ENCODE data around the gene DCUN1D4.
A peak's percentile ranks its signal among the peaks of the same experiment; 100 is the strongest.
"Not testable (repeated sequence)": the region's sequence is repeated elsewhere in the genome, so short reads cannot be mapped to it uniquely, and the experiment has no call there.

DCUN1D4 gene

DNA sequence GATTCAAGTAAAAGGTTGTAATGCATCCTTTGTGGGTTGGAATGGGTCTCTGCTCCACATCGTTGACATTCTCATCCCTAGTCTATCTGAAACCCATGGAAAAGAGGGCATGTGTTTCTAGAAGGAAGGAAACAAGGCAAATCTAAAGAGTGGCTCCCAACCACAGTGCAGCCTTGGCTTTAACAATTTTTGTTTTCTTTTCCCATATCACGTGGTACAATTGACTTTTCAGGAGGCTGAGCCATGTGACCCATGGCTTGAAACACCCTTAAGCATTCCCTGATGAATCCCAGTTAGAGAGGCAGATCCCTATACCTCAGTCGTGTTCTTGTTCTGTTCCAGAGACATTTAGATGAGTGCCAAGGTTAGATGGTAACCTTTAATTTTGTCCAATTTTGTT lies 12.8 kb downstream of the DCUN1D4 start:
- DNase-seq, result no peak

GRCh38 chr4:51858605-51859202 lies 15.8 kb downstream of the DCUN1D4 start:
- DNase-seq, result no peak

DNA sequence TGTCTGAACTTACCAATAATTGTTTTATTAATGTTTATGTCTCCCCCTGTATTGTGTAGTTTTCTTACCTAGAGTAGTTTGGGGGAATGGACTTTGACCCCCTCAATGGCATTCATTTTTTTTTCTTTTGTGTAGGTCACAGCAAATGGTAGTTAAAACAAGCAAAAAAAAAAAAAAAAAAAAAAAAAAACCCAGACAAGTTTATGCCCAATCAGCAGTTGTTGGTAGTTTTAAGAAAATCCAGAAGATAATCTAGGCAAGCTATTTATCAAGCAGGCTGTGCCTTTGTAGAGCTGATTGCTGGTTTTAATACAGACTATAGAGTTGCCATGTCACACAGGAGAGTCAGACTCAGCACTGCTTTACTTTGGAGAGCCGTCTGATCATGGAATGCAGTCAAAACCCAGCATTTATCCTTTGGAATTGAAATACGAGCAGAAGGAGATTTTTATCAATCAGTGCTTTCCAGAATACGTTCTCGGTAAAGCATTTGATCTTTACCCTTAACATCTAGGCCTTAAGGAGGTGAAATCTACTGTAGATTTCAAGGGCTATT lies 16.6 kb downstream of the DCUN1D4 start:
- no peak for DNase-seq

GRCh38 chr4:51862199-51862598 lies 19.2 kb downstream of the DCUN1D4 start:
- DNase-seq, result no peak

- no peak for DNase-seq
Observed at GRCh38 chr4:51862781-51863180, 19.8 kb downstream of the DCUN1D4 start.

DNA sequence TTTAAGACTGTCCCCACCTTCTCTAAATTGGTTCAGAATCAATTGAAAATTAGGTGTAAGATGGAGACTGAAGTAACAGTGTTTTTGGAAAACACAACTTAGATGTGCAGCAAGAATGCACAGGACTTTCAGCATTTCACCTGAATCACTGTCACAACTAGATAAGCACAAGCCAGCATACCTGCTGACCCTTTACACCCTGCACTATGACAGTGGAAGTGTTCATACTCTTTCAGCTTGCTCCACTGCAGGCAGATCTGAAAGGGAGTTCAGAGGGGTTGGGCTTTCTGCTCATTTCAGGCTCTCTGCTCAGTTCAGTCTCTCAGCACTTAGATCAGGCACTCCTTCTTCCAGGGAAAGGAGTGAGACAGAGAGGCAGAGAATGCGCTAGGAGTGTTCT lies 22.8 kb downstream of the DCUN1D4 start:
- DNase-seq, result no peak

- no peak for DNase-seq
Observed at GRCh38 chr4:51866835-51867234, 23.9 kb downstream of the DCUN1D4 start.

- no peak for DNase-seq
Observed at GRCh38 chr4:51867689-51868448, 24.9 kb downstream of the DCUN1D4 start.

- DNase-seq, result no peak
Observed at GRCh38 chr4:51868449-51868847, 25.5 kb downstream of the DCUN1D4 start.

- DNase-seq, result no peak
Observed at GRCh38 chr4:51870441-51871188, 27.7 kb downstream of the DCUN1D4 start.

DNA sequence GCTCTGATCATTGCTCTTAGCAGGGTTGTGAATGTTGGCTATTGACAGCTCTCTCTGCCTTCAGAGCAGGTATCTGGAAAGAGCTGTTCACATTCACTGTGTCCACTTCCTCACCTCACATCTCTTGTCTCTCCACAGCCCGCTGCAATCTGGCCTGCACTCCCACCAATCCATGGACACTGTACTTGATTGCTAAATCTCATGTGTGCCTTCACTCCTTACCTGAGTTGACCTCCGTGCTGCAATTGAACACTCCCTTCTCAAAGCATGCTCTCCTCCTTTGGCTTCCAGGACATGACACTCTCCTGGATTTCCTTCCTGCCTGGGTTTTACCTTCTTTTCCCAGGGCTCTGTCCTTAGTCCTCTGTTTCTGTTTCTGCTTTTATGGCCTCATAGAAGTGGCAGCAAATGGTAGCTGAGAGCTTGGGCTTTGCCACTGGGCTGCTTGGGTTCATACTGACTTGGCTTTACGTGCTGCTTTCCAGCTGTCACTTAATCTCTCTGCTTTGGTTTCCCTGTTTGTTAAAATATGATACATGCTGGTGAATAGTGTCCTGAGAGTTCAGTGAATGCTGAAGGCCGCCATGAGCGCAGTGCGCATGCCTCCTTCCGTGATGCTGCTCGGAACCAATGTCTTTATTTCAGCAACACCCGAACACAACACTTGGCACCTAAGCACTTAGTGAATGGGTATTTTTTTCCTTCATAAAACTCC lies 29.5 kb downstream of the DCUN1D4 start:
- DNase-seq, result no peak

- no peak for DNase-seq
Observed at GRCh38 chr4:51874551-51874950, 31.6 kb downstream of the DCUN1D4 start.

DNA sequence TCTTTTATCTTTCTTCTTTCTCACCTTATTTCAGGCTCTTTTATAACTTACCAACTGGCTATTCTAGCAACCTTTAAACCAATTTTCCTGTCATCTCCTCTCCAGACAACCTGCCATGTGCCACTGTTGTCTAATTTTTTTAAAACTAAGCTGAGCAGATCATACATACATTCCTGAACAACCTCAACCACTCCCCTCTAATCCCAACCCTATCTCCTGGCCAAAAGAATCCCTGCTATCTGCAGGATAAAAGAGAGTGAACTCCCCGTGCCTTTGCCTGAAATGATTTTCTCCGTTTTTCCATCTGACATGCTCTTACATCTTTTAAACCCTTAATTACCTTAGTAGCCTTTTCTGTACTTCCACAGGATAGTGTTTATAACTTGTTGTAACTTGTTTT lies 35.5 kb downstream of the DCUN1D4 start:
- no peak for DNase-seq

DNA sequence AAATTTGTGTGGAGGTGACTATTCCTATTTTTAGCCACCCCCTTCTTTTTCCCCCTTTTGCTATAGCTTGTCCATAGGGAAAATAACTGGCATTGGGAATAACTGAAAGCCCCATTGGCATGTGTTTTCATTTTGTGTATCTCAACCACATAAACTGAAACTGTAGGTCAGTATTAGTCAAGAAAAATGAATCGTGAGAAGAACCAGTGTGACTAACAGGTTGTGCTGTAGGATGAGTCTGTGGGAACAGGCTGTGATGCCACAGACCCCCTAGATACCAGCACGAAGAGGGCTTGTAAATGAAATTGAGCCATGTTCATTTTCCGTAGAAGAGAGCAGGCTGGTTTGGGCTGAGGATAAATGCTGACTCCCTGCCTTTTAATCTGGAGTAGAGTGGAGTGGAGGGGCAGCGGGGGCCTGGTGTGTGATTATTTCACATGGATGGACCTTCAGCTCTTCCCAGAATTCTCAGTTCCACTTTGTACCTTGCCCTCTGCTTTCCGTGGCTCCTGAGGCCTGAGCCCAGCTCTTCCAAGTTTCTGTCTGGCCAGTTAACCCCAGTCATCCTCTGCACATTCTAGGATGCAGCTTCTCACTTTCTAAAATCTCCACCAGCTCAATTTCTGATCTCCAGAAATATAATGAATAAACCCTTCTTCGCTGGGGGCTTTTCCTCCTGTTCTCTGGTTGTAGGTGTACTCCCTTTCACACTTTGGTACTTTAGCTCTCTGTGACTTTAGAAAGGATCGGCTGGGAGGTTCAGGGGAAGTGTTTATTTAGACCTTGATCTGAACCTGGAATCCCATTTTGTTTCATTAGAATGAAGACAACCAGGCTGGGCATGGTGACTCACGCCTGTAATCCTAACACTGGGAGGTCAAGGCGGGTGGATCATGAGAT lies 37.3 kb downstream of the DCUN1D4 start:
- DNase-seq, result no peak

DNA sequence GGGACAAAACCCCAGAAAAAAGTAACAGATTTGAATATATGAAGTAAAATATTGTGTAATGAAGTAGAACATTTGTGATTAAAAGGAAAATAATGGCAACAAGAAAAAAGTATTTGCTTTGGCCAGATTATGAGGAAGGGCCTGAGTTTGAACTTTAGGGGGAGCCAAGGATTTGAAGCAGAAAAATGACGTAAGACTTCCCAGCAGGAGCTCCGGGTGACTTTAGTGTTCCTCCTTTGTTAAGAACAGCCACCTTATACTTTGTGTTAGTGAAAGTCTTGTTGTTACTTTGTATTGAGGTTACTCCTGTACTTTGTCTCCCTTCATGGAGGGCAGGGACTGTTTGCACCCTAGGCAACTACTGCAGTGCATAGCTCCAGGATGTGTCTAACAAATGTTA lies 41.1 kb downstream of the DCUN1D4 start:
- no peak for DNase-seq

DNA sequence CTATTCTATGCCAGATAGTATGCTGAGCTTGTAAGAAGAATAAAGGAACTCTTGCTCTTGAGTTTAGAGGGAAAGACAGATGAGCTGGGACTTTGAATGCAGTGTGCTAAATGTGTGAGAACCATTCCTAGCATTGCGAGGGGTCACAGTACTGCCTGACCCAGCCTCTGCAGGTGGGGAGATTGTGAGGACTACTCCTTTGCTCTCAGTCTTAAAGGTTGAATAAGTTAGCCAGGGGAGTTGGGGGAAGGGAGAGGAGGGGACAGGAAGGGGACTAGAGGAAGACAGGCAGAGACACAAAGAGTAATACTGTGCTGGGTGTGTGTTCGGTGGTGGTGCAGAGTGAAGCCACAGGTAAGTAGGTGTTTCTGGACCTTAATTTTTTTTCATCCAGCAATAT lies 41.7 kb downstream of the DCUN1D4 start:
- DNase-seq, result no peak

DNA sequence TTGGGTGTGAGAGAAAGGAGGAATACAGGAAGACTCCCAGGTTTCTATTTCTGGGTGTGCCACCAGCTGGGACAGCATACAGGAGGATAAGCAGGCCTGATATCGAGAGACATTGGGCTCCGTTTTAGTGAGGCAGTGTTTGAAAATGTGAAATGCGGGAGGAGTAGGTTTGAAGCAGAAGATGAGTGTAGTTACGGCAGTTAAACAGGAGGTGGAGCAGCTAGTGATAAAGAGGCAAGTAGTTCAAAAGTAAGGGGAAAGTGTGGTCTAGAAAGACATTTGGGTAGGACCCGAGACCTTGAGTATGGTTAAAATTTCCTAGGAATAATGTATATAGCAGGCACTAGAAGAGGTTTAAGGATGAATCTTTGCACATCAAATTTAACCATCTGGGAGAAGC lies 42.4 kb downstream of the DCUN1D4 start:
- peak; percentile 17 for DNase-seq

DNA sequence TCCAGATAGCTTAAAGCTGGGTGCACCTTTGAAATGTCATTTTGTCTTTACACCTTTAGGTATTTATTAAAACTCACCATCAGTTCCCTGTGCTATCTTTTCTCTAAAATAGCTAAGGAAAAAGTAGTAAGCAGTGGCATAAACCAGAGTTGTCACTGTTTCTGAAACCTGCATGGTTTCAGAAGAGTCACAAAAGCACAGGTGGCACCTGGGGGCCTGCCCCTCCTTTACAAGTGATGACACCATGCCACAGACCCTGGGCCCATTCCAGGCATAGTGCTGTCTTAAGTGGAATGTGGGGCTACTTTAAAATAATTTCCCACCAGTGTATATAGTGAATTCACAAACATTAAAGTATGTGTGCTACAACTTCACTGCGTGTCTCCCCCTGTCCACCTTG lies 47.8 kb downstream of the DCUN1D4 start:
- DNase-seq, result no peak

- not testable (repeated sequence) for DNase-seq
Observed at GRCh38 chr4:51893402-51893801, 50.4 kb downstream of the DCUN1D4 start.

DNA sequence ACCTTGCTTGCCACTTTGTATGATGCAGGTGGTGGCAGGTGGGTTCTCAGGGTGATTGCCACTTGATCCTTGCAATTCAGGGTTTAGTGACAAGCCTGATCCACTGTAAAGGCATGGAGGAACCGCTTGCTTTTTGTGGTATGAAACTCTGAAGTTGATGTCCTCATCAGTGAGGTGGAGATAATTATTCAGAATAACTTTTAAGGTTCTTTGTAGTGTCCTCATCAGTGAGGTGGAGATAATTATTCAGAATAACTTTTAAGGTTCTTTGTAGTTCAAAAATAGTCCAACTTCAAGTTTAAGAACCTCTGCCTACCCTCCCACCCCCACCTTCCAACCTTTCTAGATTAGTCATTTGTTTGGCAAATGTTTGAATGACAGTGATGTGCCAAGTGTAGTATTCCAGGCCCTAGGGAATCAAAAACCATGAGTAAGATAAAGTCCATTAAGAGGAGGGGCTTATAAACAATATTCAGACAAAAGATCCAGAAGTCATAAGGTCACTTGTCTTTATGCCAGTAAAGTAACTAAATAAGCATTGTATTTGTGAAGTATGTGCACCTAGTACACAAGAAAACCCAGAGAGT lies 51.2 kb downstream of the DCUN1D4 start:
- DNase-seq, result no peak

DNA sequence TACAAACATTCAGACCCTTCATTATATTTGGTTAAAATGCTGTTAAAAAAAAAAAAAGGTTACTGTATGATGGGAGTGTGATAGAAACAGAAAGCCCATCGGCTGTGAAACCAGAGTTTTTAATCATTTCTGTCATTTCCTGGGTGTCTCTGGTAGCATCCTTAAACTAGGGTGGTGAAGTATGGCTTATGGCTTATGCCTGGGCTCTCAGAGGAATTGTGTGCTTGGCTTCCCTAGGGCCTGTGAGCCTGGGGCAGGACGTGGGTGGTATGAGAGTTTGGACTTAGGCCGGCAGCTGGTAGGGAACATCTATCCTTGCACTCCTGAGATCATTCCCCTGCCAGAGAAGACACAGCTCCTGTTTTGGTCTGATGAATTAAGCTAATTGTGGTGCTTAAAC lies 52.2 kb downstream of the DCUN1D4 start:
- DNase-seq, result peak; percentile 35

Data from activated CD4-positive, alpha-beta T cell treated with anti-CD3 and anti-CD28 coated beads, Interleukin-2, Interleukin-6, amounts not matched to agents 100 ng/mL and 50 ng/mL, durations not matched to agents 16 hours and 8 hours (primary cell).